HepG2 (cell line): ENCODE measurements around the gene HNRNPR.

ENCODE experiments used
- ETV6 ChIP-seq: sonication (generic); formaldehyde crosslinking; conservative IDR thresholded peaks from 2 replicates; pipeline ENCODE4 v1.4.0; 2020; ENCODE audit warnings: missing genetic modification reagents
- FOXO4 ChIP-seq: sonication (generic); formaldehyde crosslinking; conservative IDR thresholded peaks from 2 replicates; pipeline ENCODE4 v1.8.1; 2023; ENCODE audit warnings: missing genetic modification reagents
- IRF1 ChIP-seq: sonication (generic); formaldehyde crosslinking; IDR thresholded peaks from 2 replicates; pipeline ENCODE4 v1.4.0; 2020; ENCODE audit warnings: low read depth, mild to moderate bottlenecking, missing genetic modification reagents
- KDM1A ChIP-seq: IDR thresholded peaks from 2 replicates; pipeline ENCODE4 v1.6.1; 2016; ENCODE audit warnings: missing compliant biosample characterization
- POLR2A ChIP-seq, 2 experiments: IDR thresholded peaks; 2 replicates each; pipeline ENCODE4 v1.6.1; 2011; ENCODE audit warnings: low read depth in 2 of 2, low read length in 2 of 2, mild to moderate bottlenecking in 1 of 2, moderate library complexity in 1 of 2; ENCODE audit not compliant: insufficient read depth in 1 of 2
- ZNF274 ChIP-seq: sonication (generic); formaldehyde crosslinking; IDR thresholded peaks from 2 replicates; pipeline ENCODE4 v1.5.1; 2020; ENCODE audit warnings: mild to moderate bottlenecking, missing genetic modification reagents
- ZNF770 ChIP-seq: sonication (generic); formaldehyde crosslinking; IDR thresholded peaks from 2 replicates; pipeline ENCODE4 v1.5.0; 2020; ENCODE audit warnings: mild to moderate bottlenecking, missing genetic modification reagents

- TF ChIP-seq FOXO4 (CRISPR knock-in tag) (no peak), ETV6 (CRISPR knock-in tag) (no peak), ZNF274 (CRISPR knock-in tag) (no peak), IRF1 (CRISPR knock-in tag) (no peak), KDM1A (CRISPR knock-in tag) (no peak), POLR2A (IDR thresholded peaks at IDR 0.05; ENCODE audit: insufficient read depth in 1 of 2, low read depth in 2 of 2, low read length in 2 of 2) (no peak), ZNF770 (CRISPR knock-in tag) (no peak)
These were observed 23.3 kb upstream of the HNRNPR start for GRCh38 chr1:23367451-23367790.
